HepG2 (cell line): ENCODE data around the gene ADAMTS12. TPM values are rescaled to one million over a fixed set of nuclear protein-coding genes. Genes with fewer than 3 reads are reported as not detected.

ENCODE experiments used
- ATAC-seq: fragments of 200-7000 bp; cut with Tn5 transposase; 3 replicates; pipeline ENCODE4 v1.9.1; 2020; ENCODE audit warnings: mild to moderate bottlenecking, moderate library complexity
- BruUV-seq: library from RNA; stranded (reverse); fragments of 400-500 nt; replicated peaks from 2 replicates; lab custom pipeline; 2021; lab: Mats Ljungman, UMichigan
- CTCF ChIA-PET: fragments of 300-600 bp; formaldehyde crosslinking; extraction: SDS; loops from one replicate; lab custom pipeline; 2021; ENCODE audit warnings: low total read pairs, inconsistent platforms, low intra/inter-chr PET ratio; lab: Yijun Ruan, JAX
- POLR2A ChIA-PET: fragments of 350-600 bp; sonication (Branson Sonifier 250); formaldehyde crosslinking; loops from one replicate; lab custom pipeline; 2020; ENCODE audit warnings: antibody characterized with exemption, inconsistent platforms; lab: Yijun Ruan, JAX
- DNase-seq: peaks from one replicate; pipeline ENCODE4 v3.0.0-alpha.2; 2015; ENCODE audit warnings: low spot score
- FAIRE-seq: peaks from 3 replicates; lab custom pipeline; 2011; peaks lifted over from hg19 to GRCh38; lab: Jason Lieb, UNC
- H2AFZ ChIP-seq: one replicate; pipeline ENCODE4 v1.6.1; 2011; ENCODE audit warnings: low read length, inconsistent platforms
- H3K27ac ChIP-seq: fragments of 300-600 bp; 3 replicates; pipeline ENCODE4 v1.8.0; 2011; ENCODE audit warnings: mixed run types, mild to moderate bottlenecking, mixed read lengths, low read length, inconsistent platforms; ENCODE audit not compliant: insufficient read depth; ENCODE audit errors: extremely low read length
- H3K27me3 ChIP-seq, 2 experiments: fragments of 200-600 bp in 1 of 2; 2 replicates in 1 of 2; 3 replicates in 1 of 2; pipeline versions ENCODE4 v1.6.0 to v1.8.0; 2011; ENCODE audit warnings: low read length in 2 of 2, mild to moderate bottlenecking in 2 of 2, moderate library complexity in 2 of 2, inconsistent platforms in 1 of 2; ENCODE audit not compliant: insufficient read depth in 2 of 2, control insufficient read depth in 1 of 2
- H3K36me3 ChIP-seq, 2 experiments: fragments of 200-600 bp in 1 of 2; replicated peaks in 1 of 2; 2 replicates in 1 of 2; 3 replicates in 1 of 2; pipeline versions ENCODE4 v1.5.1 to v1.8.0; 2011; ENCODE audit warnings: low read length in 2 of 2, inconsistent platforms in 1 of 2; ENCODE audit not compliant: insufficient read depth in 2 of 2, control insufficient read depth in 1 of 2
- H3K4me1 ChIP-seq: 2 replicates; pipeline ENCODE4 v1.5.1; 2012; ENCODE audit warnings: low read length, inconsistent platforms; ENCODE audit not compliant: insufficient read depth
- H3K4me2 ChIP-seq: 2 replicates; pipeline ENCODE4 v1.6.0; 2011; ENCODE audit warnings: low read depth, low read length, inconsistent platforms
- H3K4me3 ChIP-seq, 3 experiments: fragments of 200-600 bp in 1 of 3; sonication (generic), shearing (Covaris generic) in 1 of 3; replicated peaks in 1 of 3; 2 replicates each; pipeline ENCODE4 v1.5.1; 2011 to 2016; ENCODE audit warnings: low read length in 3 of 3, inconsistent platforms in 2 of 3, low read depth in 2 of 3, mild to moderate bottlenecking in 2 of 3, control low read depth in 1 of 3, mixed read lengths in 1 of 3; ENCODE audit not compliant: insufficient read depth in 1 of 3
- H3K79me2 ChIP-seq: one replicate; pipeline ENCODE4 v1.6.1; 2011; ENCODE audit warnings: low read length, inconsistent platforms; ENCODE audit not compliant: insufficient read depth
- H3K9ac ChIP-seq: 2 replicates; pipeline ENCODE4 v1.6.0; 2011; ENCODE audit warnings: mild to moderate bottlenecking, low read depth, low read length, inconsistent platforms; ENCODE audit not compliant: insufficient read depth
- H3K9me3 ChIP-seq: 2 replicates; pipeline ENCODE4 v1.5.1; 2012; ENCODE audit warnings: mild to moderate bottlenecking, low read length
- H4K20me1 ChIP-seq: 2 replicates; pipeline ENCODE4 v1.6.0; 2011; ENCODE audit warnings: inconsistent platforms, mild to moderate bottlenecking, low read length, moderate library complexity; ENCODE audit not compliant: insufficient read depth
- AHDC1 ChIP-seq: sonication (generic); formaldehyde crosslinking; IDR thresholded peaks from 2 replicates; pipeline ENCODE4 v1.5.1; 2020; ENCODE audit warnings: mild to moderate bottlenecking, missing genetic modification reagents, borderline replicate concordance
- HBP1 ChIP-seq: IDR thresholded peaks from 2 replicates; pipeline ENCODE4 v1.6.1; 2016; ENCODE audit warnings: low read depth, control low read depth
- HOXA5 ChIP-seq: sonication (generic); formaldehyde crosslinking; IDR thresholded peaks from 2 replicates; pipeline ENCODE4 v1.4.0; 2020; ENCODE audit warnings: missing genetic modification reagents
- JUNB ChIP-seq: sonication (generic); formaldehyde crosslinking; IDR thresholded peaks from 2 replicates; pipeline ENCODE4 v1.8.0; 2022; ENCODE audit warnings: missing genetic modification reagents, mild to moderate bottlenecking, borderline replicate concordance
- KDM2A ChIP-seq: sonication (generic); formaldehyde crosslinking; IDR thresholded peaks from 2 replicates; pipeline ENCODE4 v1.4.0; 2020; ENCODE audit warnings: low read depth, missing genetic modification reagents, borderline replicate concordance
- RBFOX2 ChIP-seq: fragments of 200-400 bp; formaldehyde crosslinking; IDR thresholded peaks from 2 replicates; pipeline ENCODE4 v1.6.1; 2017; ENCODE audit warnings: low read depth, mild to moderate bottlenecking, low read length
- RELA ChIP-seq: sonication (generic); formaldehyde crosslinking; IDR thresholded peaks from 2 replicates; pipeline ENCODE4 v1.4.0; 2020; ENCODE audit warnings: missing genetic modification reagents
- SNAPC4 ChIP-seq: sonication (generic); formaldehyde crosslinking; IDR thresholded peaks from 2 replicates; pipeline ENCODE4 v1.4.0; 2020; ENCODE audit warnings: mild to moderate bottlenecking, missing genetic modification reagents
- YEATS4 ChIP-seq: sonication (generic); formaldehyde crosslinking; IDR thresholded peaks from 2 replicates; pipeline ENCODE4 v1.4.0; 2020; ENCODE audit warnings: missing genetic modification reagents, borderline replicate concordance
- ZEB1 ChIP-seq: IDR thresholded peaks from 2 replicates; pipeline ENCODE4 v1.6.1; 2012; ENCODE audit warnings: mild to moderate bottlenecking, low read depth, inconsistent platforms; ENCODE audit not compliant: insufficient replicate concordance
- ZFY ChIP-seq: sonication (generic); formaldehyde crosslinking; IDR thresholded peaks from 2 replicates; pipeline ENCODE4 v1.4.0; 2020; ENCODE audit warnings: missing genetic modification reagents
- ZNF44 ChIP-seq: sonication (generic); formaldehyde crosslinking; IDR thresholded peaks from 2 replicates; pipeline ENCODE4 v1.5.1; 2020; ENCODE audit warnings: mild to moderate bottlenecking, missing genetic modification reagents
- ZNF644 ChIP-seq: IDR thresholded peaks from 2 replicates; pipeline ENCODE4 v1.6.1; 2016; ENCODE audit warnings: low read depth
- WGBS: methylation state at CpG from one replicate; pipeline ENCODE4 v1.1.6; 2017; ENCODE audit warnings: low lambda C conversion rate; 5-methylcytosine and 5-hydroxymethylcytosine counted together
- in situ Hi-C: cut with HindIII; loops from 2 replicates; pipeline ENCODE4 v1.10.0; 2017; ENCODE audit warnings: low pct_unique_long_range_greater_than_20kb; ENCODE audit not compliant: extremely low pct_ligation_motif_present
- intact Hi-C: fragments of 100-400 bp; cut with micrococcal nuclease; formaldehyde crosslinking; loops from one replicate; pipeline ENCODE4 v1.10.0; 2022; ENCODE audit not compliant: unreplicated experiment
- polyA plus RNA-seq, 8 experiments: library from polyadenylated mRNA; depleted of rRNA in 3 of 8; stranded (reverse) in 7 of 8; unstranded in 1 of 8; fragments of >200 nt; fragmentation: Illumina TruSeq in 4 of 8; extraction: Trizol in 4 of 8; gene quantifications; 2 replicates each; pipeline versions ENCODE4 v1.2.1 to v1.2.3, GENCODE V29; 2011 to 2016; ENCODE audit warnings: low read depth in 4 of 8, missing spikeins in 1 of 8, mixed read lengths in 1 of 8; ENCODE audit not compliant: insufficient read depth in 1 of 8
- total RNA-seq, 5 experiments: library from RNA; depleted of rRNA; stranded (reverse); fragments of >200 nt; fragmentation: Illumina TruSeq; extraction: Trizol; gene quantifications; 2 replicates each; pipeline ENCODE4 v1.2.3, GENCODE V29; 2016; ENCODE audit warnings: low read depth in 1 of 5

The ADAMTS12 gene
- total and polyA plus RNA-seq, 2 of the 13 experiments (the other 11 are each of a cell fraction or from before 2014, with no cell fraction given) = 0.03 TPM; not detected in 1

- TF ChIP-seq SNAPC4 (no peak), JUNB (CRISPR knock-in tag) (no peak), RELA (CRISPR knock-in tag) (no peak), HBP1 (no peak), RBFOX2 (no peak), KDM2A (CRISPR knock-in tag) (no peak)
These were observed 13.6 kb upstream of the ADAMTS12 start (continued) for GRCh38 chr5:33905381-33905780.

- no peak overlapping the region for H3K9ac ChIP-seq
- H3K79me2 ChIP-seq = no peaks in the 10 kb centered on the region
- no CpG with 5 or more reads among the region's 2 CpGs for WGBS
- FAIRE-seq (no peak), ATAC-seq (no peak), DNase-seq (no peak)
- in situ Hi-C loops = no loop called here
- BruUV-seq = no TSS peak
- peaks cover 24% of the 10 kb centered on the region for H3K9me3 ChIP-seq
- CTCF ChIA-PET = no interaction called here
- POLR2A ChIA-PET = no interaction called here
- intact Hi-C loops = no loop called here
- no peaks in the 10 kb centered on the region for H3K36me3 ChIP-seq
- H3K4me3 ChIP-seq = no peak overlapping the region
- H3K4me2 ChIP-seq = no peak overlapping the region
- no peaks in the 10 kb centered on the region for H4K20me1 ChIP-seq
- H3K27me3 ChIP-seq = no peaks in the 10 kb centered on the region
- H3K4me1 ChIP-seq = no peaks in the 10 kb centered on the region
- no peak overlapping the region for H3K27ac ChIP-seq
- no peak overlapping the region for H2AFZ ChIP-seq
- no peak for TF ChIP-seq AHDC1 (CRISPR knock-in tag)
- no peak for TF ChIP-seq YEATS4 (CRISPR knock-in tag)
- no peak for TF ChIP-seq HOXA5 (CRISPR knock-in tag)
- no peak for TF ChIP-seq ZFY (CRISPR knock-in tag)
- no peak for TF ChIP-seq ZNF644 (CRISPR knock-in tag)
- no peak for TF ChIP-seq ZEB1
- TF ChIP-seq ZNF44 (CRISPR knock-in tag) = no peak
These were observed 11.3 kb upstream of the ADAMTS12 start for GRCh38 chr5:33903118-33903517.
